DOHH2 (cell line): ENCODE measurements around the gene JUND.

Experiments
- H3F3A ChIP-seq: fragments of 200-600 bp; sonication (generic), shearing (Covaris generic); 2 replicates; pipeline ENCODE4 v1.6.0; 2016; ENCODE audit warnings: antibody characterized with exemption, mild to moderate bottlenecking; ENCODE audit not compliant: control insufficient read depth, insufficient read depth
- H3K27ac ChIP-seq: fragments of 200-600 bp; sonication (generic); 2 replicates; pipeline ENCODE4 v1.5.1; 2014; ENCODE audit warnings: low read depth, mild to moderate bottlenecking, low read length, moderate library complexity
- H3K27me3 ChIP-seq: fragments of 200-600 bp; sonication (generic); 2 replicates; pipeline ENCODE4 v1.6.1; 2014; ENCODE audit warnings: mild to moderate bottlenecking, low read length, mixed read lengths; ENCODE audit not compliant: control insufficient read depth
- H3K36me3 ChIP-seq: fragments of 200-600 bp; sonication (generic); 2 replicates; pipeline ENCODE4 v1.6.1; 2014; ENCODE audit warnings: mild to moderate bottlenecking, low read length, moderate library complexity, mixed read lengths; ENCODE audit not compliant: control insufficient read depth
- H3K4me1 ChIP-seq: fragments of 200-600 bp; sonication (generic); 2 replicates; pipeline ENCODE4 v1.6.1; 2014; ENCODE audit warnings: mild to moderate bottlenecking, low read length, mixed read lengths; ENCODE audit not compliant: control insufficient read depth
- H3K4me2 ChIP-seq: fragments of 200-600 bp; sonication (generic); 2 replicates; pipeline ENCODE4 v1.6.0; 2014; ENCODE audit warnings: mild to moderate bottlenecking, low read length, moderate library complexity
- H3K4me3 ChIP-seq: fragments of 200-600 bp; sonication (generic); 2 replicates; pipeline ENCODE4 v1.5.1; 2014; ENCODE audit warnings: mild to moderate bottlenecking, low read length, mixed read lengths
- H3K79me2 ChIP-seq: fragments of 200-600 bp; sonication (generic); 2 replicates; pipeline ENCODE4 v1.6.1; 2014; ENCODE audit warnings: mild to moderate bottlenecking, low read length, mixed read lengths; ENCODE audit not compliant: control insufficient read depth
- H3K9me2 ChIP-seq: fragments of 200-600 bp; sonication (generic); replicated peaks from 2 replicates; pipeline ENCODE4 v1.6.1; 2014; ENCODE audit warnings: mild to moderate bottlenecking, low read length, mixed read lengths; ENCODE audit not compliant: control insufficient read depth
- H3K9me3 ChIP-seq: fragments of 200-600 bp; sonication (generic); 2 replicates; pipeline ENCODE4 v1.6.1; 2014; ENCODE audit warnings: antibody characterized with exemption, low read length, mixed read lengths; ENCODE audit not compliant: control insufficient read depth, insufficient read depth
- H4K20me1 ChIP-seq: fragments of 200-600 bp; sonication (generic); 2 replicates; pipeline ENCODE4 v1.6.0; 2014; ENCODE audit warnings: low read depth, mild to moderate bottlenecking, antibody characterized with exemption, low read length, moderate library complexity; ENCODE audit not compliant: control insufficient read depth, insufficient read depth
- CTCF ChIP-seq: fragments of 200-600 bp; sonication (generic); IDR thresholded peaks from one replicate; pipeline ENCODE4 v1.5.1; 2014; ENCODE audit warnings: antibody characterized with exemption, mild to moderate bottlenecking, low read depth, low read length; ENCODE audit not compliant: poor library complexity, severe bottlenecking
- EZH2phosphoT487 ChIP-seq: fragments of 200-600 bp; sonication (generic); IDR thresholded peaks from 2 replicates; pipeline ENCODE4 v1.6.1; 2017; ENCODE audit warnings: borderline replicate concordance, mild to moderate bottlenecking, antibody characterized with exemption, low read length, moderate library complexity, mixed read lengths

Gene JUND

DNA sequence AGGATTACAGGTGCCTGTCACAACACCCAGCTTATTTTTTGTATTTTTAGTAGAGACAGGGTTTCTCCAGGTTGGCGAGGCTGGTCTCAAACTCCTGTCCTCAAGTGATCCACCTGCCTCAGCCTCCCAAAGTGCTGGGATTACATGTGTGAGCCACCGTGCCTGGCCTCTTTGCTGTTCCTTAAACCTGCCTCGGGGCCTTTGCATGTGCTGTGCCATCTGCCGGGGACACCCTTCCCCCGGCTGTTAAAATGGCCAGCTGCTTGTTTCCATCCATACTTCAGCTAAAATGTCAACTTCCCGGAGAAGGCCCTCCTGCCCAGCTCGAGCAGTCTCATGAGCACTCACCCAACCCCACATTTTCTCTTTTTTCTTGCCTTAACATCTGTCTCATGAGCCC, 36.1 kb downstream of the JUND start:
- Histone ChIP-seq H3K9me2 (no peaks in the 10 kb centered on the region), H3K36me3 (no peaks in the 10 kb centered on the region), H3K4me1 (peaks cover 3% of the 10 kb centered on the region; the same call in 1 of the 2 replicates), H4K20me1 (no peaks in the 10 kb centered on the region), H3K9me3 (no peaks in the 10 kb centered on the region), H3K27ac (no peak overlapping the region), H3K4me3 (no peak overlapping the region), H3K4me2 (no peak overlapping the region), H3K27me3 (no peaks in the 10 kb centered on the region; the same call in 1 of the 2 replicates), H3K79me2 (no peaks in the 10 kb centered on the region), H3F3A (no peaks in the 10 kb centered on the region)
- TF ChIP-seq EZH2phosphoT487 (no peak), CTCF (no peak)

DNA sequence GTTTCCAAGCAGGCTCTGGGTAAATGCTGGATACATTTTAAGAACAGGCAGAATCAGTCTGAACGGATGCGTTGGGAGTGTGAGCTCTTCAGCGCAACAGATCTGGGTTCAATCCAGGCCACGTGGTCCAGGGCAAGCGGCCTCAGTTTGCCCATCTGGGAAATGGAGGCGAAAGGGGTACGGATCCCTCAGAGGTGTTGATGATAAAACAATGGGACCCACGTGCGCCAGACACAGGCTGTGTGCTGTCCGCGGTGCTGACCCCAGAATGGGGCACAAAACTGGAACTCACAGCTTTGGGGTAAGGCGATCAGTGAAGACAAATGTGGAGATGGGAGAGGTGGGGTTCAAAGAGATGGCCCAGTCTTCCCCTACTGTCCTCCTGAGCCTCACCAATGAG, 42.1 kb downstream of the JUND start:
- Histone ChIP-seq H3K9me2 (no peaks in the 10 kb centered on the region), H3K9me3 (no peaks in the 10 kb centered on the region), H3K27ac (no peak overlapping the region), H3F3A (no peaks in the 10 kb centered on the region), H3K79me2 (no peaks in the 10 kb centered on the region), H3K4me1 (peaks cover 3% of the 10 kb centered on the region; the same call in 1 of the 2 replicates), H3K27me3 (peaks cover 33% of the 10 kb centered on the region), H3K36me3 (no peaks in the 10 kb centered on the region), H4K20me1 (no peaks in the 10 kb centered on the region), H3K4me3 (no peak overlapping the region), H3K4me2 (no peak overlapping the region)
- no peak for TF ChIP-seq CTCF
- no peak for TF ChIP-seq EZH2phosphoT487

DNA sequence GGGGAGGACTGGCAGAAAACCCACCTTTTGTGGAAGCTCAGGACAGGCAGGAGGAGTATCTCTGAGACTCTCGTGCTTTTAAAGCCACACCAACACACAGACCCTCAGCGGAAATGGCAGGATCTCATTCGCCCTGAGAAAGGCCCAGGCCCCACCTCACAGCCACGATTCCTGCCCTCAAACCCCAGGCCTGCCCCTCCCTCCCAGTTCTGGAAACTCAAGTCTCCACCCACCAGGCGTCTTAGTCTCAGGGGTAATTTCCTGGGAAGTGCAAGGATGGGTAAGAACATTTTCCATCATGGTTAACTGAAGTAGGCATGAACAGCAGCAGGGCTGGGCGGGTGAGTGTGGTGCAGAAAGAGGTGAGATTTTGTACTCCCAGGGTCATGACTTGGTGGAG, 47.2 kb downstream of the JUND start:
- Histone ChIP-seq H4K20me1 (no peaks in the 10 kb centered on the region), H3K27ac (no peak overlapping the region), H3K36me3 (no peaks in the 10 kb centered on the region), H3K27me3 (peaks cover 36% of the 10 kb centered on the region), H3K79me2 (no peaks in the 10 kb centered on the region), H3K9me3 (no peaks in the 10 kb centered on the region), H3K9me2 (no peaks in the 10 kb centered on the region), H3K4me1 (peaks cover 35% of the 10 kb centered on the region), H3K4me3 (no peak overlapping the region), H3F3A (peaks cover 4% of the 10 kb centered on the region), H3K4me2 (no peak overlapping the region)
- TF ChIP-seq EZH2phosphoT487 = no peak
- TF ChIP-seq CTCF = no peak
